Measurements from ENCODE around the gene AFF3.

Gene AFF3

DNA sequence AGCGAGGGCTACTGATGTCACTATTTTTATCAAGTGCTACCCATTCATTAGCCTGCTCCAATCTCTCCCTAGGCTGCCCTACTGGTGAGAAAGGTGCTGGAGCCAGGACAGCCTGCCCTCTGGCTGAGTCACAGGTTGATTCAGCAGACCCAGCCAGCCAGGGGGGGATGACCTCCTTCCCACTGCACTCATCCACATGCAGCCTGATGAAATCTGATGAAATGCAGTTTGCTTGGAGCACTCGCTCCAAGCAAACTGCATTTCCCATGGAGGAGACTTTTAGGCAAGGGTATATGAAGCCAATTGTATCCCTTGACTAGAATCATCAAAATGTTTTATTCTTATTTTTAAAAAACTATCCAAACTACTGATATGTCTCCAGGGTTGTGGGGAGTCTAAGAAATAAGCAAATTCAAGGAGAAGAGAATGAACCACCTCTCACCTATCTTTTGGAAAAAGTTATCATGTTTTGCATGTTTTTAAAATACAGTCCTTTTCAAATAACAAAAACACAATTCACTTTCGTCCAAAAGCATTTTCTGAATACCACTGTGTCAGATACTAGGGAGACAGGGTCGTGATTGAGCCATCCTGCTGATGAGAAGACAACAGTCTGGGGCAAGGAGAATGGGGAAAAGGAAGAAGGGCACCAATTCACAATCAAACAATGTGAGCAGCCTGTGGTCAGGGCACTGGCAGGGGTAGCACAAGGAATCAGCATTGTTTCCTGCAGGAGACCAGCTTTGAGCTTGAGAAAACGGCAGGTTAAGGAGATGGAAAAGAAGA lies 128.3 kb downstream of the AFF3 start:
- CTCF ChIA-PET, result no interaction called here
- TF ChIP-seq BHLHE40 (IDR thresholded peaks at IDR 0.05; ENCODE audit: borderline replicate concordance) (no peak), SP1 (IDR thresholded peaks at IDR 0.05) (no peak), NFRKB (IDR thresholded peaks at IDR 0.05) (no peak), HDGF (IDR thresholded peaks at IDR 0.05; ENCODE audit: borderline replicate concordance) (no peak), ELF4 (IDR thresholded peaks at IDR 0.05) (no peak), ZNF384 (IDR thresholded peaks at IDR 0.05) (no peak), LEF1 (IDR thresholded peaks at IDR 0.05; ENCODE audit: borderline replicate concordance) (no peak), CTBP1 (IDR thresholded peaks at IDR 0.05; ENCODE audit: borderline replicate concordance) (no peak), TARDBP (IDR thresholded peaks at IDR 0.05) (no peak), FOXK2 (IDR thresholded peaks at IDR 0.05) (no peak), L3MBTL2 (conservative IDR thresholded peaks at IDR 0.05) (no peak), FOXM1 (IDR thresholded peaks at IDR 0.05; ENCODE audit: borderline replicate concordance) (no peak), FOXA1 (IDR thresholded peaks at IDR 0.05) (no peak), SUZ12 (IDR thresholded peaks at IDR 0.05) (no peak), ARNT (IDR thresholded peaks at IDR 0.05) (no peak)
- TF ChIP-seq, protein P1, sequence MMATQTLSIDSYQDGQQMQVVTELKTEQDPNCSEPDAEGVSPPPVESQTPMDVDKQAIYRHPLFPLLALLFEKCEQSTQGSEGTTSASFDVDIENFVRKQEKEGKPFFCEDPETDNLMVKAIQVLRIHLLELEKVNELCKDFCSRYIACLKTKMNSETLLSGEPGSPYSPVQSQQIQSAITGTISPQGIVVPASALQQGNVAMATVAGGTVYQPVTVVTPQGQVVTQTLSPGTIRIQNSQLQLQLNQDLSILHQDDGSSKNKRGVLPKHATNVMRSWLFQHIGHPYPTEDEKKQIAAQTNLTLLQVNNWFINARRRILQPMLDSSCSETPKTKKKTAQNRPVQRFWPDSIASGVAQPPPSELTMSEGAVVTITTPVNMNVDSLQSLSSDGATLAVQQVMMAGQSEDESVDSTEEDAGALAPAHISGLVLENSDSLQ (IDR thresholded peaks at IDR 0.05), result no peak
- DNase-seq (ENCODE audit: extremely low spot score), result peak; percentile 28
- POLR2A ChIA-PET, result no interaction called here

DNA sequence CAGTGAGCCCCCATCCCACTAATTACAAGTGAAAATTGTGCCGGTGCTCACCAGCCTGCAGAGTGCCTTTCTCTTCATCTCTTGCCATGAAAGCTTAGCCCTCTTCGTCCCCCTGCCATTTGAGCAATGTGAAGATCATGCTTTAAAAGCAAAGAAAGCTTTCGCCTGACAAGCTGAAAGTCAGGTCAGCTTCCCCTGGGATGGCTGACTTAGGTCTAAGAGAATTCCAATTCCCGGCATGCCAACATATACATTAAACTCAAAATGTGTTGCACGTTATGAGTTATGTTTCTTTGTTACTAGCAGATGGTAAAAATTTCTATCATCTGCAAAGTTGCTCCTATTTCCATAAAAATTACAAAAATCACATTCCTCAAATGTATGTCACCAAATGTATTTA lies 129.8 kb downstream of the AFF3 start:
- CTCF ChIA-PET, result interaction anchor here (0.7 kb wide), 1 partner anchor 41 kb away, joined by 3 read pairs; no protein-coding TSS in a partner anchor
- POLR2A ChIA-PET, result interaction anchor here (1.0 kb wide), 1 partner anchor 93 kb away, joined by 3 read pairs; no protein-coding TSS in a partner anchor
- TF ChIP-seq TARDBP (IDR thresholded peaks at IDR 0.05), result no peak
- TF ChIP-seq ARNT (IDR thresholded peaks at IDR 0.05), result no peak
- no peak for TF ChIP-seq CTBP1 (IDR thresholded peaks at IDR 0.05; ENCODE audit: borderline replicate concordance)
- no peak for TF ChIP-seq LEF1 (IDR thresholded peaks at IDR 0.05; ENCODE audit: borderline replicate concordance)
- TF ChIP-seq HDGF (IDR thresholded peaks at IDR 0.05; ENCODE audit: borderline replicate concordance), result no peak
- TF ChIP-seq ELF4 (IDR thresholded peaks at IDR 0.05), result no peak
- no peak for DNase-seq (ENCODE audit: extremely low spot score)

- TF ChIP-seq ELF4 (IDR thresholded peaks at IDR 0.05), result no peak
- ChIA-PET CTCF (interaction anchor here (0.8 kb wide), 1 partner anchor 274 kb away, joined by 4 read pairs; no protein-coding TSS in a partner anchor), POLR2A (interaction anchor here (1.0 kb wide), 1 partner anchor 47 kb away, joined by 3 read pairs; no protein-coding TSS in a partner anchor)
- no peak for DNase-seq (ENCODE audit: extremely low spot score)
Measured at GRCh38 chr2:100011272-100011731, 131.1 kb downstream of the AFF3 start.

DNA sequence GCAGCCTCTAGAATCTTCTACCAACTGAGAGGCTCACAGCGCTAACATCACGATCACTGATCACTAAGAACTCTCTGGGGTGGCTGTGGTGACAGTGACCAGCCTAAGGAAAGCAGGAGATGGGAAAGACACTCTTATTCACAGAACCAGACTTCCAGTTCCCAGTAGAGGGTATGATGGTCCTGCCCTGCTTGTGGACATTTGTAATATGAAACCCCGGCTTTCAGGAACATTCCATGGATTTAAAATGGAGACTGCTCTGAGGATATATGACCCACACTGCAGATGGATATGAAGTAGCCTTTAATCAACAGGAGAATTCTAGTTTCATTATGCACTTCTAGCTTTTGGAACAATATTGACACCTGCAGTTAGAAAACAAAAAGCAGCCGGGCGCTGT lies 131.8 kb downstream of the AFF3 start:
- ChIA-PET POLR2A (interaction anchor here (1.2 kb wide), 1 partner anchor 55 kb away, joined by 3 read pairs; no protein-coding TSS in a partner anchor), CTCF (no interaction called here)
- no peak for DNase-seq (ENCODE audit: extremely low spot score)
- TF ChIP-seq FOXK2 (IDR thresholded peaks at IDR 0.05), result no peak
- TF ChIP-seq ELF4 (IDR thresholded peaks at IDR 0.05), result no peak
- no peak for TF ChIP-seq NFRKB (IDR thresholded peaks at IDR 0.05)
- TF ChIP-seq SUZ12 (IDR thresholded peaks at IDR 0.05), result no peak
- TF ChIP-seq ZNF384 (IDR thresholded peaks at IDR 0.05), result no peak
- TF ChIP-seq TARDBP (IDR thresholded peaks at IDR 0.05), result no peak
- no peak for TF ChIP-seq FOXA1 (IDR thresholded peaks at IDR 0.05)
- TF ChIP-seq BHLHE40 (IDR thresholded peaks at IDR 0.05; ENCODE audit: borderline replicate concordance), result no peak
- TF ChIP-seq LEF1 (IDR thresholded peaks at IDR 0.05; ENCODE audit: borderline replicate concordance), result no peak
- no peak for TF ChIP-seq ARNT (IDR thresholded peaks at IDR 0.05)
- TF ChIP-seq CTBP1 (IDR thresholded peaks at IDR 0.05; ENCODE audit: borderline replicate concordance), result no peak
- TF ChIP-seq SP1 (IDR thresholded peaks at IDR 0.05), result no peak
- TF ChIP-seq HDGF (IDR thresholded peaks at IDR 0.05; ENCODE audit: borderline replicate concordance), result no peak
- no peak for TF ChIP-seq L3MBTL2 (conservative IDR thresholded peaks at IDR 0.05)
- TF ChIP-seq, protein P1 (IDR thresholded peaks at IDR 0.05), result no peak

GRCh38 chr2:100009743-100010142 lies 132.6 kb downstream of the AFF3 start:
- TF ChIP-seq SUZ12 (IDR thresholded peaks at IDR 0.05) (no peak), FOXK2 (IDR thresholded peaks at IDR 0.05) (no peak), TARDBP (IDR thresholded peaks at IDR 0.05) (no peak), CTBP1 (IDR thresholded peaks at IDR 0.05; ENCODE audit: borderline replicate concordance) (no peak), LEF1 (IDR thresholded peaks at IDR 0.05; ENCODE audit: borderline replicate concordance) (no peak), SP1 (IDR thresholded peaks at IDR 0.05) (no peak), ZNF384 (IDR thresholded peaks at IDR 0.05) (no peak), ELF4 (IDR thresholded peaks at IDR 0.05) (no peak), HDGF (IDR thresholded peaks at IDR 0.05; ENCODE audit: borderline replicate concordance) (no peak), L3MBTL2 (conservative IDR thresholded peaks at IDR 0.05) (no peak), ARNT (IDR thresholded peaks at IDR 0.05) (no peak), FOXA1 (IDR thresholded peaks at IDR 0.05) (no peak), BHLHE40 (IDR thresholded peaks at IDR 0.05; ENCODE audit: borderline replicate concordance) (no peak), NFRKB (IDR thresholded peaks at IDR 0.05) (no peak), FOXM1 (IDR thresholded peaks at IDR 0.05; ENCODE audit: borderline replicate concordance) (no peak)
- TF ChIP-seq, protein P1 (IDR thresholded peaks at IDR 0.05), result no peak
- ChIA-PET POLR2A (interaction anchor here (1.2 kb wide), 1 partner anchor 56 kb away, joined by 3 read pairs; no protein-coding TSS in a partner anchor), CTCF (no interaction called here)
- no peak for DNase-seq (ENCODE audit: extremely low spot score)

- POLR2A ChIA-PET, result no interaction called here
- no peak for DNase-seq (ENCODE audit: extremely low spot score)
- TF ChIP-seq NFRKB (IDR thresholded peaks at IDR 0.05) (no peak), ELF4 (IDR thresholded peaks at IDR 0.05) (no peak), BHLHE40 (IDR thresholded peaks at IDR 0.05; ENCODE audit: borderline replicate concordance) (no peak), LEF1 (IDR thresholded peaks at IDR 0.05; ENCODE audit: borderline replicate concordance) (no peak), ARNT (IDR thresholded peaks at IDR 0.05) (no peak), HDGF (IDR thresholded peaks at IDR 0.05; ENCODE audit: borderline replicate concordance) (no peak), L3MBTL2 (conservative IDR thresholded peaks at IDR 0.05) (no peak), ZNF384 (IDR thresholded peaks at IDR 0.05) (no peak), FOXA1 (IDR thresholded peaks at IDR 0.05) (no peak), FOXK2 (IDR thresholded peaks at IDR 0.05) (no peak), CTBP1 (IDR thresholded peaks at IDR 0.05; ENCODE audit: borderline replicate concordance) (no peak), FOXM1 (IDR thresholded peaks at IDR 0.05; ENCODE audit: borderline replicate concordance) (no peak), SUZ12 (IDR thresholded peaks at IDR 0.05) (no peak), TARDBP (IDR thresholded peaks at IDR 0.05) (no peak), SP1 (IDR thresholded peaks at IDR 0.05) (no peak)
- TF ChIP-seq, protein P1 (IDR thresholded peaks at IDR 0.05), result no peak
- CTCF ChIA-PET, result interaction anchor here (0.6 kb wide), 1 partner anchor 141 kb away, joined by 3 read pairs; no protein-coding TSS in a partner anchor
Measured at GRCh38 chr2:100008956-100009355, 133.4 kb downstream of the AFF3 start.

Measured in HEK293T (cell line).